ENCODE results near the gene RPL37A.

Gene RPL37A

GRCh38 chr2:216492597-216493333, 5.9 kb upstream of the RPL37A start:
- Histone ChIP-seq H3K9ac (ENCODE audit: low read length) (no peak overlapping the region), H3K4me1 (ENCODE audit: control insufficient read depth, insufficient read depth, low read length) (peaks cover 6% of the 10 kb centered on the region), H3K27me3 (ENCODE audit: control insufficient read depth, insufficient read depth, low read length) (no peaks in the 10 kb centered on the region), H3K27ac (ENCODE audit: low read depth, low read length) (no peak overlapping the region), H3K36me3 (ENCODE audit: control insufficient read depth, insufficient read depth, low read length) (no peaks in the 10 kb centered on the region), H3K4me3 (ENCODE audit: low read length) (no peak overlapping the region)

- H3K9ac ChIP-seq (ENCODE audit: low read length) = no peak overlapping the region
- peaks cover 6% of the 10 kb centered on the region for H3K4me1 ChIP-seq (ENCODE audit: control insufficient read depth, insufficient read depth, low read length)
- H3K4me3 ChIP-seq (ENCODE audit: low read length) = no peak overlapping the region
- no peak overlapping the region for H3K27ac ChIP-seq (ENCODE audit: low read depth, low read length)
- H3K36me3 ChIP-seq (ENCODE audit: control insufficient read depth, insufficient read depth, low read length) = no peaks in the 10 kb centered on the region
- H3K27me3 ChIP-seq (ENCODE audit: control insufficient read depth, insufficient read depth, low read length) = no peaks in the 10 kb centered on the region
These were observed 5.3 kb upstream of the RPL37A start for GRCh38 chr2:216493334-216493685.

- Histone ChIP-seq H3K27me3 (ENCODE audit: control insufficient read depth, insufficient read depth, low read length) (no peaks in the 10 kb centered on the region), H3K4me1 (ENCODE audit: control insufficient read depth, insufficient read depth, low read length) (peaks cover 18% of the 10 kb centered on the region), H3K36me3 (ENCODE audit: control insufficient read depth, insufficient read depth, low read length) (peaks cover 6% of the 10 kb centered on the region), H3K4me3 (ENCODE audit: low read length) (no peak overlapping the region), H3K27ac (ENCODE audit: low read depth, low read length) (no peak overlapping the region), H3K9ac (ENCODE audit: low read length) (no peak overlapping the region)
These were observed 3.0 kb upstream of the RPL37A start for GRCh38 chr2:216495656-216496055.

GRCh38 chr2:216497382-216498069, 1.1 kb upstream of the RPL37A start:
- Histone ChIP-seq H3K4me1 (ENCODE audit: control insufficient read depth, insufficient read depth, low read length) (peaks cover 18% of the 10 kb centered on the region), H3K27ac (ENCODE audit: low read depth, low read length) (peak overlapping the region; percentile 69), H3K36me3 (ENCODE audit: control insufficient read depth, insufficient read depth, low read length) (peaks cover 18% of the 10 kb centered on the region), H3K27me3 (ENCODE audit: control insufficient read depth, insufficient read depth, low read length) (no peaks in the 10 kb centered on the region), H3K9ac (ENCODE audit: low read length) (no peak overlapping the region), H3K4me3 (ENCODE audit: low read length) (peak overlapping the region; percentile 77)

GRCh38 chr2:216498070-216498378, 620 bp upstream of the RPL37A start:
- Histone ChIP-seq H3K9ac (ENCODE audit: low read length) (peak overlapping the region; percentile 63), H3K4me3 (ENCODE audit: low read length) (peak overlapping the region; percentile 77), H3K27ac (ENCODE audit: low read depth, low read length) (peak overlapping the region; percentile 69), H3K4me1 (ENCODE audit: control insufficient read depth, insufficient read depth, low read length) (peaks cover 16% of the 10 kb centered on the region), H3K36me3 (ENCODE audit: control insufficient read depth, insufficient read depth, low read length) (peaks cover 23% of the 10 kb centered on the region), H3K27me3 (ENCODE audit: control insufficient read depth, insufficient read depth, low read length) (no peaks in the 10 kb centered on the region)

GRCh38 chr2:216499641-216500218, 1.1 kb downstream of the RPL37A start:
- Histone ChIP-seq H3K4me1 (ENCODE audit: control insufficient read depth, insufficient read depth, low read length) (peaks cover 18% of the 10 kb centered on the region), H3K27me3 (ENCODE audit: control insufficient read depth, insufficient read depth, low read length) (no peaks in the 10 kb centered on the region), H3K9ac (ENCODE audit: low read length) (peak overlapping the region; percentile 94), H3K27ac (ENCODE audit: low read depth, low read length) (peak overlapping the region; percentile 69), H3K36me3 (ENCODE audit: control insufficient read depth, insufficient read depth, low read length) (peaks cover 24% of the 10 kb centered on the region), H3K4me3 (ENCODE audit: low read length) (peak overlapping the region; percentile 77)

- H3K27me3 ChIP-seq (ENCODE audit: control insufficient read depth, insufficient read depth, low read length) = no peaks in the 10 kb centered on the region
- no peak overlapping the region for H3K27ac ChIP-seq (ENCODE audit: low read depth, low read length)
- peaks cover 18% of the 10 kb centered on the region for H3K4me1 ChIP-seq (ENCODE audit: control insufficient read depth, insufficient read depth, low read length)
- H3K9ac ChIP-seq (ENCODE audit: low read length) = no peak overlapping the region
- peaks cover 24% of the 10 kb centered on the region for H3K36me3 ChIP-seq (ENCODE audit: control insufficient read depth, insufficient read depth, low read length)
- peak overlapping the region; percentile 8 for H3K4me3 ChIP-seq (ENCODE audit: low read length)
These were observed 1.9 kb downstream of the RPL37A start for GRCh38 chr2:216500572-216500971.

- no peak overlapping the region for H3K4me3 ChIP-seq (ENCODE audit: low read length)
- H3K27ac ChIP-seq (ENCODE audit: low read depth, low read length) = no peak overlapping the region
- peaks cover 24% of the 10 kb centered on the region for H3K36me3 ChIP-seq (ENCODE audit: control insufficient read depth, insufficient read depth, low read length)
- H3K27me3 ChIP-seq (ENCODE audit: control insufficient read depth, insufficient read depth, low read length) = no peaks in the 10 kb centered on the region
- H3K9ac ChIP-seq (ENCODE audit: low read length) = no peak overlapping the region
- H3K4me1 ChIP-seq (ENCODE audit: control insufficient read depth, insufficient read depth, low read length) = peaks cover 18% of the 10 kb centered on the region
These were observed 3.2 kb downstream of the RPL37A start for GRCh38 chr2:216501854-216502253.

- Histone ChIP-seq H3K27me3 (ENCODE audit: control insufficient read depth, insufficient read depth, low read length) (no peaks in the 10 kb centered on the region), H3K4me1 (ENCODE audit: control insufficient read depth, insufficient read depth, low read length) (peaks cover 14% of the 10 kb centered on the region), H3K9ac (ENCODE audit: low read length) (no peak overlapping the region), H3K36me3 (ENCODE audit: control insufficient read depth, insufficient read depth, low read length) (peaks cover 24% of the 10 kb centered on the region), H3K4me3 (ENCODE audit: low read length) (no peak overlapping the region), H3K27ac (ENCODE audit: low read depth, low read length) (no peak overlapping the region)
These were observed 3.9 kb downstream of the RPL37A start for GRCh38 chr2:216502381-216503158.

GRCh38 chr2:216503159-216503629, 4.5 kb downstream of the RPL37A start:
- no peaks in the 10 kb centered on the region for H3K27me3 ChIP-seq (ENCODE audit: control insufficient read depth, insufficient read depth, low read length)

GRCh38 chr2:216503697-216504375, 5.2 kb downstream of the RPL37A start:
- no peak overlapping the region for H3K9ac ChIP-seq (ENCODE audit: low read length)
- H3K4me1 ChIP-seq (ENCODE audit: control insufficient read depth, insufficient read depth, low read length) = peaks cover 14% of the 10 kb centered on the region
- no peaks in the 10 kb centered on the region for H3K27me3 ChIP-seq (ENCODE audit: control insufficient read depth, insufficient read depth, low read length)
- peaks cover 24% of the 10 kb centered on the region for H3K36me3 ChIP-seq (ENCODE audit: control insufficient read depth, insufficient read depth, low read length)
- H3K27ac ChIP-seq (ENCODE audit: low read depth, low read length) = no peak overlapping the region
- no peak overlapping the region for H3K4me3 ChIP-seq (ENCODE audit: low read length)

More at GRCh38 chr2:216503159-216503629, 4.5 kb downstream of the RPL37A start:
- H3K27ac ChIP-seq (ENCODE audit: low read depth, low read length) = no peak overlapping the region
- no peak overlapping the region for H3K9ac ChIP-seq (ENCODE audit: low read length)
- peaks cover 24% of the 10 kb centered on the region for H3K36me3 ChIP-seq (ENCODE audit: control insufficient read depth, insufficient read depth, low read length)
- H3K4me1 ChIP-seq (ENCODE audit: control insufficient read depth, insufficient read depth, low read length) = peaks cover 14% of the 10 kb centered on the region
- no peak overlapping the region for H3K4me3 ChIP-seq (ENCODE audit: low read length)

GRCh38 chr2:216504376-216504762, 5.7 kb downstream of the RPL37A start:
- no peak overlapping the region for H3K27ac ChIP-seq (ENCODE audit: low read depth, low read length)
- H3K4me3 ChIP-seq (ENCODE audit: low read length) = no peak overlapping the region
- H3K9ac ChIP-seq (ENCODE audit: low read length) = no peak overlapping the region
- H3K4me1 ChIP-seq (ENCODE audit: control insufficient read depth, insufficient read depth, low read length) = peaks cover 13% of the 10 kb centered on the region
- peaks cover 24% of the 10 kb centered on the region for H3K36me3 ChIP-seq (ENCODE audit: control insufficient read depth, insufficient read depth, low read length)
- H3K27me3 ChIP-seq (ENCODE audit: control insufficient read depth, insufficient read depth, low read length) = no peaks in the 10 kb centered on the region
